T-helper 1 cell treated with Interleukin-12 subunit alpha and Interleukin-12 subunit beta and Interleukin-4 antibody, amounts not matched to agents 30 ng/mL and 1 ng/mL, for 36 hours (primary cell): ENCODE measurements around the gene IFI35. TPM values are rescaled to one million over a fixed set of nuclear protein-coding genes. Genes with fewer than 3 reads are reported as not detected.

Experiments
- intact Hi-C: fragments of 100-400 bp; cut with micrococcal nuclease; formaldehyde crosslinking; loops from one replicate; pipeline ENCODE4 v1.15.1; 2024
- total RNA-seq: library from RNA; stranded (reverse); gene quantifications from 2 replicates; pipeline ENCODE4 v1.2.3, GENCODE V29; 2022

IFI35 gene
- total RNA-seq, 1 donor from 2014 or later, result 152 TPM

- intact Hi-C loops, result loop anchor here (1.0 kb wide), 1 partner anchor 15 kb away; the partner anchor contains the start of gene IFI35
These were observed 14.5 kb downstream of the IFI35 start for GRCh38 chr17:43020789-43021740.

GRCh38 chr17:43021741-43022512 lies 15.3 kb downstream of the IFI35 start, which contains the start of gene VAT1:
Gene VAT1 (minus strand): TSS chr17:43022385. CDS start chr17:43022322, 63 bp downstream.
- intact Hi-C loops, result no loop called here

- intact Hi-C loops, result no loop called here
These were observed 18.1 kb downstream of the IFI35 start, which contains the start of gene RND2 for GRCh38 chr17:43024407-43025289. Gene RND2 (plus strand): TSS chr17:43025231. CDS start chr17:43025348, 117 bp downstream.

GRCh38 chr17:43025290-43025657 lies 18.7 kb downstream of the IFI35 start:
- intact Hi-C loops, result no loop called here

GRCh38 chr17:43025766-43026537 lies 19.4 kb downstream of the IFI35 start:
- intact Hi-C loops, result no loop called here

GRCh38 chr17:43026595-43026994 lies 20.0 kb downstream of the IFI35 start:
- intact Hi-C loops, result no loop called here

GRCh38 chr17:43027091-43028032 lies 20.8 kb downstream of the IFI35 start:
- intact Hi-C loops, result no loop called here

- intact Hi-C loops, result no loop called here
These were observed 21.8 kb downstream of the IFI35 start for GRCh38 chr17:43028221-43028861.

- intact Hi-C loops, result no loop called here
These were observed 23.7 kb downstream of the IFI35 start for GRCh38 chr17:43030137-43030767.

GRCh38 chr17:43031666-43032065 lies 25.1 kb downstream of the IFI35 start:
- intact Hi-C loops, result no loop called here

GRCh38 chr17:43033948-43034881 lies 27.6 kb downstream of the IFI35 start:
- intact Hi-C loops, result no loop called here

GRCh38 chr17:43034894-43035293 lies 28.3 kb downstream of the IFI35 start:
- intact Hi-C loops, result no loop called here

GRCh38 chr17:43039646-43040045 lies 33.1 kb downstream of the IFI35 start:
- intact Hi-C loops, result no loop called here

- intact Hi-C loops, result no loop called here
These were observed 34.1 kb downstream of the IFI35 start for GRCh38 chr17:43040655-43041054.

- intact Hi-C loops, result no loop called here
These were observed 35.5 kb downstream of the IFI35 start for GRCh38 chr17:43042025-43042628.

GRCh38 chr17:43043307-43043706 lies 36.7 kb downstream of the IFI35 start:
- intact Hi-C loops, result no loop called here

- intact Hi-C loops, result no loop called here
These were observed 37.4 kb downstream of the IFI35 start for GRCh38 chr17:43044024-43044423.
